Keratinocyte (primary cell): ENCODE data around the gene SYS1.

Source experiments
- EZH2 ChIP-seq: IDR thresholded peaks from one replicate; pipeline ENCODE4 v1.6.1; 2012; ENCODE audit warnings: inconsistent platforms, mild to moderate bottlenecking, low read length, moderate library complexity
- TF ChIP-seq, protein P1 (sequence below), 3 experiments: IDR thresholded peaks in 1 of 3; conservative IDR thresholded peaks in 1 of 3; optimal IDR thresholded peaks in 1 of 3; 2 replicates in 2 of 3; 3 replicates in 1 of 3; pipeline versions ENCODE3 to v1.5.1; 2011; ENCODE audit warnings: low read length in 3 of 3, mild to moderate bottlenecking in 3 of 3, moderate library complexity in 2 of 3, control low read depth in 1 of 3, inconsistent platforms in 1 of 3; ENCODE audit not compliant: insufficient read depth in 2 of 3; ENCODE audit errors: extremely low read depth in 1 of 3

GRCh38 chr20:45340951-45341350, 22.0 kb upstream of the SYS1 start:
- TF ChIP-seq, protein P1, sequence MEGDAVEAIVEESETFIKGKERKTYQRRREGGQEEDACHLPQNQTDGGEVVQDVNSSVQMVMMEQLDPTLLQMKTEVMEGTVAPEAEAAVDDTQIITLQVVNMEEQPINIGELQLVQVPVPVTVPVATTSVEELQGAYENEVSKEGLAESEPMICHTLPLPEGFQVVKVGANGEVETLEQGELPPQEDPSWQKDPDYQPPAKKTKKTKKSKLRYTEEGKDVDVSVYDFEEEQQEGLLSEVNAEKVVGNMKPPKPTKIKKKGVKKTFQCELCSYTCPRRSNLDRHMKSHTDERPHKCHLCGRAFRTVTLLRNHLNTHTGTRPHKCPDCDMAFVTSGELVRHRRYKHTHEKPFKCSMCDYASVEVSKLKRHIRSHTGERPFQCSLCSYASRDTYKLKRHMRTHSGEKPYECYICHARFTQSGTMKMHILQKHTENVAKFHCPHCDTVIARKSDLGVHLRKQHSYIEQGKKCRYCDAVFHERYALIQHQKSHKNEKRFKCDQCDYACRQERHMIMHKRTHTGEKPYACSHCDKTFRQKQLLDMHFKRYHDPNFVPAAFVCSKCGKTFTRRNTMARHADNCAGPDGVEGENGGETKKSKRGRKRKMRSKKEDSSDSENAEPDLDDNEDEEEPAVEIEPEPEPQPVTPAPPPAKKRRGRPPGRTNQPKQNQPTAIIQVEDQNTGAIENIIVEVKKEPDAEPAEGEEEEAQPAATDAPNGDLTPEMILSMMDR (optimal IDR thresholded peaks at IDR 0.05 in 1 of 3, IDR thresholded peaks at IDR 0.05 in 1 of 3, conservative IDR thresholded peaks at IDR 0.05 in 1 of 3; ENCODE audit: extremely low read depth in 1 of 3, insufficient read depth in 2 of 3, low read length in 3 of 3), result no peak
- no peak for TF ChIP-seq EZH2
